CD1c-positive myeloid dendritic cell (primary cell): ENCODE data around the gene SND1.

Source experiments
- DNase-seq: peaks from one replicate; pipeline ENCODE4 v3.0.0-alpha.2; 2016; ENCODE audit errors: extremely low spot score

SND1 gene

DNA sequence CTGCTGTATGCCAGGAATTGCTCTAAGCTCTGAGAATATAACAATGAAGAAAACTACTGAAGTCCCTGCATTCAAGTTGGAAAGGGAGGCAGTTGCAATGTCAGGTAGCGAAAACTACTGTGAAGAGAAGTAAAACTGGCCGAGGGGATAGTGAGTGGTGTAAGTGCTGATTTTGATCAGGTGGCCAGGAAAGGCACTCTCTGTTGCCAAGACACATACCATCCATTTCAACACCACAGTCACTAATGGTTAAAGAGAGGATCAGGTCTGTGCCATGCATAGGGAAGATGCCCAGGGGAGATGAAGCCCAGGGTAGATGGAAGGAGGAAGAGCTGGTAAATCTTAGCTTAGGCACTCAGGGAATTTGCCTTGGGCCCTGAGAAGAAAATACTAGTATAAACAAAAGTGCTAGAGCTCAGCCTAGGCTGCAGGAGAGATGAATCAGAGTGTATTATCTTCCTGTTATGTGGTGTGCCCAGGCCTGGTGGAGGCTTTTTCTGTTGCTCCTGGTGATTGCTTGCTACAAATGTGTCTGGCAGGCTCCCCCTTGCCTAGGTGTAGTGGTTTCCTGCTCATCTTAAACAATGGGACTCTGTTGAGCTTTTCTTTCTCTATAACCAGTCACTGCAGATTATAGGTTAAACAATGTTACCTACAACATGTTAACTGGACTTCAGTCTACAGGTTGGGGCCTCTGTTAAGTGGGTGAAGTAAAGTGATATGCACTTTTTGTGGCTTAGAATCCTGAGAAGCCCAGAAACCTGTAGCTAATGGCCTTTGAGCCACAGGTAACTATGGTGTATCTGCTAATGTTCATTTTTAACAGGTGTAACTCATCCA lies 253.7 kb downstream of the SND1 start:
- DNase-seq, result no peak

DNA sequence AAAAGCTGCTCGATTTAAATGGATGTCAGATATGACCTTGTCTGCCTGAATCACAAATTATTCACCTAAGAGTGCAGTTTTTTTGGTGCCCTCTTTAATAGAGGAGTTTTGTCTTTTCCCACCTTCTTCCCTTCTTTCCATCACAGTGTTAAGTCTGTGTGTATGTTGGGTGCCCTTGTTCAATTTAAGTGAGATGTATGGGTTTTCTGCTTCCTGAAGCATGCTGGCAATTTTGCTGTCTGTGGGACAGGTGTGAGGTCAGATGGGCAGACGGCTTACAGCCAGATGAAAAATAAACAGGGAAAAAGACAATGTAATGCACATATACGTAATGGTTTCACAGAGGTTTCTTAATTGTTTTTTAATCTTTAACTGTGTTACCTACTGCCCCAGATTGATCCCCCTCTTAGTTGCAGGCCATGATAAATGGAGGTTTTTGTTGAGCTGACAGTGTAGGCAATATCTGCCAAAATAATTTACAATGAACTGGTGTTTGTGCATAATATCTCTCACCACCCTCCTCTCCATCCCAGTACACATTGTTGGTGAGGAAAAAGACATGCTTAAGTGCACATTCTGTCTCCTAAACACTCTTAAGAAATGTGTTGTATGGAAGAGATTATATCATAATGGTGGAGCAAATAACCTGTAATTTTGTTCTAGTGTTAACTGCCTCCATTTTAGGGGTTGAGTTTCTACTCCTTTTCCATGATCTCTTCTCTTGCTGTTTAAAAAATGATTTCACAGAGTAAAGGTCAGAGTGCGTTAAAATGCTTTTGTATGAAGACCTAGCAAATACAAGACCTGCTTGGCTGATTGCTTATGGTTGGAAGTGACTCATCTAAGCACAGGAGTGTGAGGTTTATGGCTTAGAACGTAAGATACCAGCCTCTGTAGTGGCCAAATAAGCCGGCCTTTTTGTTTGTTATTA lies 255.4 kb downstream of the SND1 start:
- DNase-seq, result no peak

- DNase-seq, result no peak
Measured at GRCh38 chr7:127908430-127909258, 256.6 kb downstream of the SND1 start.

GRCh38 chr7:127909424-127910152 lies 257.6 kb downstream of the SND1 start:
- no peak for DNase-seq

- DNase-seq, result no peak
Measured at GRCh38 chr7:127910670-127911069, 258.7 kb downstream of the SND1 start.

DNA sequence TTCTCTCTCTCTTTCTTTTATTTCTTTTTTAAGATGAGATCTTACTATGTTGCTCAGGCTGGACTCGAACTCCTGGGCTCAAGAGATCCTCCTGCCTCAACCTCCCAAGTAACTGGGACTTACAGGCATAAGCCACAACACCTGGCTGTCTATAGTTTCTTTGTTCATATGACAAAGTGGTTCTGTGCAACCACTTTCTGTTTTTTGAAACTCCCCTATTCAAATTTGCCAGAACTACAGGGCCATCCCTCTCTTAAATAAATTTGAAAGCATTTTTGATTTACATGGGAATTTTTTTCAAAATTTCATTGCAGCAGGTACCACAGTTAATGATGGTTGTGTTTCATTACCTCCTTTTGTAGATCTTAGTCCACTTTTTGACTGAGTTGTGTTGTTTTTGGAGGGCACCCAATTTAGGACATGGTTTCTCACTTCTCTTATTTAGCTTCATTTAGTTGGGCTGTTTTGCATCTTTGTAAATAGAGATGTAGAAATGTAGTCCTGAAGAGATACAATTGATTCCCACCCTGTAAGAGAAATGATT lies 260.0 kb downstream of the SND1 start:
- no peak for DNase-seq

- no peak for DNase-seq
Measured at GRCh38 chr7:127912901-127913300, 260.9 kb downstream of the SND1 start.

DNA sequence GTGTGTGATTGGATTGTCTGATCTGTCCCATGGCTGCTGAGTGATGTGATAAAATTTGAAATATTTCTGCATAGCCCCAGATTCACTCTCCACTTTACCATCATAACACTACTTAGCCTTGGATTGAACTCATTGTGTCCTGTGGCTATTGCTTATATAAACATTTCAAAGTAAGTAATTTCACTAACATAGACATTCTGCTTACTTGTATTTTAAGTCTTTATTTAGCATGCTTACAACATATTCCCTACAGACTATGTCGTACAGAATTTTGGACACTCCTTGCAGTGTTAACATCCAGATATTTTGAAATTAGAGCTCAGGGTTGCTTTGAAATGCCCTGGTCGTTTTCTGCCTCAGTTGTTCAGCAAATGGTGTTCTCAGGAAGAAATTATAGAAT lies 261.7 kb downstream of the SND1 start:
- DNase-seq, result no peak

- DNase-seq, result no peak
Measured at GRCh38 chr7:127914693-127915092, 262.7 kb downstream of the SND1 start.

DNA sequence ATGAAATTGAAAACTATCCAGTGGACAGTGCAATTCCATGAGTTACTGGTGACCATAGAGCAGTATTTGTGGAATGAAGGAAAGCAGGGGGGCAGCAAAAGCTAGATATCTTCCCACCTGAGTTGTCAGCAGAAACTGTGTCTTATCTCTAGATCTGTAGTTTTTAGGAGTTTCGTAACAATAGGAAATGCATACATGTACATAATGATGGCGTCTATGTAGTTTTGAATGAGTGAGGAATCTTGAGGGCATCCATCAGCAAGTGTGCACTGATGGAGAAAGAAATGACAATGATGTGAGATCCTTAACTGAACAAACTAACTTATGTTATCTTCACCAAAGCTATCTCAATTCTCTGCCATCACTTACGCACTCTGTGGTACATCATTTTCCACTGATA lies 264.7 kb downstream of the SND1 start:
- no peak for DNase-seq

DNA sequence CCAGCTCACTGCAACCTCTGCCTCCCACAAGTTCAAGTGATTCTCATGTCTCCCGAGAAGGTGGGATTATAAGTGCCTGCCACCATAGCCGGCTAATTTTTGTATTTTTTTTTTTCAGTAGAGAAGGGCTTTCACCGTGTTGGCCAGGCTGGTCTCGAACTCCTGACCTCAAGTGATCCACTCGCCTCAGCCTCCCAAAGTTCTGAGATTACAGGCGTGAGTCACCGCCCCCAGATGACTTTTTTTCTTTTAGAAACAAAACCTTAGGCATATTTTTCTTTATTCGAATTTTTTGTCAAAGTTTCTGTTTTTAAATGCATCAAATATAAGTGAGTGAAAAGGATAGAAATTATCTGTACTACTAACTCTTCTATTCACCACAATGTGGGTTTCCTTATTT lies 266.1 kb downstream of the SND1 start:
- DNase-seq, result no peak

- DNase-seq, result peak; percentile 45
Measured at GRCh38 chr7:127920787-127921438, 268.9 kb downstream of the SND1 start.

- DNase-seq, result no peak
Measured at GRCh38 chr7:127922656-127923055, 270.7 kb downstream of the SND1 start.

GRCh38 chr7:127924874-127925273 lies 272.9 kb downstream of the SND1 start:
- DNase-seq, result no peak

- DNase-seq, result peak; percentile 35
Measured at GRCh38 chr7:127927348-127927696, 275.3 kb downstream of the SND1 start.

DNA sequence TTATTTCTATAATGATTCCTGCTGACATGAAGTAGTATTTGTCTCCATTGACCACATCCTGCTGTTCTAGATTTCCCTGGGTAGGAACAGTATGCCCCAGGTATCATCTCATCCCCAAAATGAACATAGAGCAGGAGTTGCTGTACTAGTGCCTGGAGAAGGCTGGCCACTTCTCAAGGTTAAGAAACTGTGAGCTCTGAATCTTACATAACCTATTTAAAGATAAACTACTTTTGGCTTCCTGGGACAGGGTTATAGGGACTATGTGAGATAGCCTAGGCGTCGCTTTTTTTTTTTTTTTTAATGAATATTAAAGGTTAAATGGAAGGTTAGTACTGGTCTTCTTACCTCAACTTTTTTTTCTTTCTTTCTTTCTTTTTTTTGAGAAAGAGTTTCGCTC lies 276.2 kb downstream of the SND1 start:
- no peak for DNase-seq

DNA sequence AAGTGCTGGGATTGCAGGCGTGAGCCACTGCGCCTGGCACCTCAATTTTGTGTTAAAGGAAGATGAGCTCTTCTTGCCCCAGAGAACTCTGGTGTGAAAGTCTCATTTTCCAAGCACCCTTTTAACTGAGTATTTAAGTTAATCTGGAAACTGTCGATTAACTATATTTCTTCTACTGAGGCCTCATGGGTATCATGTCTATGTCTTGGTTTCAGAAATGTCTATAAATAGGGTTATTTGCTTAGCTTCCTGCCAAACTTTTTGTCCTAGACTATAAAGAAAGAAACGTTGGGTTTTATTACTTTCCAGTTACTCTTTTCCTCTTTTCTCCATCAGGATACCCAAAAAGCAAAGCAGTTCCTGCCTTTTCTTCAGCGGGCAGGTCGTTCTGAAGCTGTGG lies 276.9 kb downstream of the SND1 start:
- no peak for DNase-seq

- no peak for DNase-seq
Measured at GRCh38 chr7:127930341-127931328, 278.6 kb downstream of the SND1 start.

- no peak for DNase-seq
Measured at GRCh38 chr7:127932076-127932475, 280.1 kb downstream of the SND1 start.
